ENCODE measurements around the gene UPF3A.

Gene UPF3A

GRCh38 chr13:114264886-114265611 lies 16.4 kb upstream of the UPF3A start:
- Histone ChIP-seq H3K9ac (ENCODE audit: low read length) (no peak overlapping the region), H3K36me3 (ENCODE audit: control insufficient read depth, insufficient read depth, low read length, severe bottlenecking) (peaks cover 92% of the 10 kb centered on the region), H3K4me3 (ENCODE audit: low read length) (no peak overlapping the region), H3K27me3 (replicated peaks; ENCODE audit: control insufficient read depth, insufficient read depth, low read length) (no peaks in the 10 kb centered on the region), H3K9me3 (ENCODE audit: control insufficient read depth, low read length) (no peaks in the 10 kb centered on the region), H3K4me1 (ENCODE audit: control insufficient read depth, insufficient read depth, low read length) (peaks cover 20% of the 10 kb centered on the region)
- peak; percentile 85 for DNase-seq (ENCODE audit: low read depth)

DNA sequence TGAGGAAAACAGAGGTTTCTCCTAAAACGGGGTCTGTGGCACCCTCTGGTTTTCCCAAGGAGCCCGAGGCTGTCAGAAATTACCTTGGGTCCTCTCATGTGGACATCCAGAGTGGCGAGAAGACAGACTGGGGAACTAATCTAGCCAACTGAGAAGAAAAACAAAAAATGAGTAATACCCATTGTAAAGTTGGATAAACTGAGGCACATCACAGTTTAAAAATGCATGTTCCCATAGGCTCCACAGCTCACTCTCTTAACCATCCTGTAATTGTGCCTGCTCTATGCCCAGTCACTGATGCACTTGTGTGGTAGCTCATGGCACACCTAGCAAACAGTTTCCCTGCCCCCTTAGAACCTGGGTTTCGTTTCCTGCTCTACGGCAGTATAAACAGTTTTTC lies 15.2 kb upstream of the UPF3A start:
- Histone ChIP-seq H3K9me3 (ENCODE audit: control insufficient read depth, low read length) (no peaks in the 10 kb centered on the region), H3K4me3 (ENCODE audit: low read length) (no peak overlapping the region), H3K4me1 (ENCODE audit: control insufficient read depth, insufficient read depth, low read length) (peaks cover 13% of the 10 kb centered on the region), H3K27me3 (replicated peaks; ENCODE audit: control insufficient read depth, insufficient read depth, low read length) (no peaks in the 10 kb centered on the region), H3K36me3 (ENCODE audit: control insufficient read depth, insufficient read depth, low read length, severe bottlenecking) (peaks cover 84% of the 10 kb centered on the region), H3K9ac (ENCODE audit: low read length) (no peak overlapping the region)
- DNase-seq (ENCODE audit: low read depth) = no peak

DNA sequence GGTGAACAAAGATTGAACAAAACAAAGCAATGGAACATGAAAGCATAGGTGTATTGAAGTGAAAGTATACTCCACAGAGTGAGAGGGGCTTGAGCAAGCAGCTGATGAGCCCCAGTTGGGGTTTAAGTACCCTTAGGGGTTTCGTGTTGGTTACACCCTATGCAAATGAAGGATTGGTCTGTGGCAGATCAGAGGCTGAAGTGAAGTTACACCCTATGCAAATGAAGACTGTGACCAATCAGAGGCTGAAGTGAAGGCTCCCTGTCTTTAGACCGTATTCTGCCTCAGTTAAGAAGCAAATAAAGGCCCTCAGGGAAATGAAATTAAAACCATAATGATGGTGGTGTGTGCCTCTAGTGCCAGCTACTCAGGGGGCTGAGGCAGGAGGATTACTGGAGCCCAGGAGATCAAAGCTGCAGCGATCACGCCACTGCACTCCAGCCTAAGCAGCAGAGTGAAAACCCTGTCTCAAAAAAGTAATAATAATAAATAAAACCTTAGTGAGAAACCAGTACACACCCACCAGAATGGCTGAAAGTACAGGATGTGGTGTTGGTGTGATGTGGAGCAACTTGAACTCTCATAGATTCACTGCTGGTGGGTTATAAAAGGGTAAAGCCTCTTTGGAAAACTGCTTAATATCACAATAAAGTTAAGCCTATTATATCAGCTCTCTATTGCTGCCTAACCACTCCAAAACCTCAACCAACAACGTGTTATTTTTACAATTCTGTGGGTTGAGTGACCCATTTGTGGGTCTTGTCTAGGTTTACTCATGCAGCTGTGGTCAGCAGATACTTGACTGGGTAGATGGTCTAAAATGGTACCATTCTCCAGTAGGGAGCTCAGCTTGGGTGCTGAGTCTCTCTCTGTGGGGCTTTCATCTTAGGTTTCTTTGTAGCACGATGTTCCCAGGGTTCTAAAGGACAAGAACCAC lies 12.8 kb upstream of the UPF3A start:
- no peaks in the 10 kb centered on the region for H3K27me3 ChIP-seq (replicated peaks; ENCODE audit: control insufficient read depth, insufficient read depth, low read length)
- no peak for DNase-seq (ENCODE audit: low read depth)
- H3K36me3 ChIP-seq (ENCODE audit: control insufficient read depth, insufficient read depth, low read length, severe bottlenecking) = peaks cover 77% of the 10 kb centered on the region
- no peaks in the 10 kb centered on the region for H3K9me3 ChIP-seq (ENCODE audit: control insufficient read depth, low read length)
- peaks cover 11% of the 10 kb centered on the region for H3K4me1 ChIP-seq (ENCODE audit: control insufficient read depth, insufficient read depth, low read length)
- no peak overlapping the region for H3K4me3 ChIP-seq (ENCODE audit: low read length)
- H3K9ac ChIP-seq (ENCODE audit: low read length) = no peak overlapping the region

DNA sequence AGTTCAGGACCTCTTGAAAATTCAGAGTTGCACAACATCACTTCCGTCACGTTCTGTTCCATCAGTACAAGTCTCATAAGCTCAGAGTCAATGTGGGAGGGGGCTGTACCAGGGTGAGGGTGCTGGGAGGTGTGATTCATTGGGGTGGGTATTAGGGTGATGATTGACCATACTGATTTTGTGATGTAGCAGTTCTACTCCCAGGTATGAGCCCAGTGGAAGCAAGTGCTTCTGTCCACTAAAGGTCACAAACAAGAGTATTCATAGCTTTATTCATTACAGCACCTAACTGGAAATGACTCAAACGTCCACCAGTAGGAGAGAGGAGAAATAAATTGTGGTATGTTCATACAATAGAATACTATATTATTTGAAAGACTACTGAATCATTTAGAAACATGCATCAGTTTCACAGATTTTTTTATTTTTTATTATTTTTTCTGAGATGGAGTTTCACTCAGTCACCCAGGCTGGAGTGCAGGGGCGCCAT lies 12.1 kb upstream of the UPF3A start:
- Histone ChIP-seq H3K4me1 (ENCODE audit: control insufficient read depth, insufficient read depth, low read length) (peaks cover 11% of the 10 kb centered on the region), H3K27me3 (replicated peaks; ENCODE audit: control insufficient read depth, insufficient read depth, low read length) (no peaks in the 10 kb centered on the region), H3K9me3 (ENCODE audit: control insufficient read depth, low read length) (no peaks in the 10 kb centered on the region), H3K36me3 (ENCODE audit: control insufficient read depth, insufficient read depth, low read length, severe bottlenecking) (peaks cover 71% of the 10 kb centered on the region), H3K9ac (ENCODE audit: low read length) (no peak overlapping the region), H3K4me3 (ENCODE audit: low read length) (no peak overlapping the region)
- no peak for DNase-seq (ENCODE audit: low read depth)

- Histone ChIP-seq H3K4me3 (ENCODE audit: low read length) (no peak overlapping the region), H3K9me3 (ENCODE audit: control insufficient read depth, low read length) (no peaks in the 10 kb centered on the region), H3K27me3 (replicated peaks; ENCODE audit: control insufficient read depth, insufficient read depth, low read length) (no peaks in the 10 kb centered on the region), H3K9ac (ENCODE audit: low read length) (no peak overlapping the region), H3K36me3 (ENCODE audit: control insufficient read depth, insufficient read depth, low read length, severe bottlenecking) (peaks cover 63% of the 10 kb centered on the region), H3K4me1 (ENCODE audit: control insufficient read depth, insufficient read depth, low read length) (no peaks in the 10 kb centered on the region)
- DNase-seq (ENCODE audit: low read depth) = no peak
These were observed 8.4 kb upstream of the UPF3A start for GRCh38 chr13:114272977-114273376.

DNA sequence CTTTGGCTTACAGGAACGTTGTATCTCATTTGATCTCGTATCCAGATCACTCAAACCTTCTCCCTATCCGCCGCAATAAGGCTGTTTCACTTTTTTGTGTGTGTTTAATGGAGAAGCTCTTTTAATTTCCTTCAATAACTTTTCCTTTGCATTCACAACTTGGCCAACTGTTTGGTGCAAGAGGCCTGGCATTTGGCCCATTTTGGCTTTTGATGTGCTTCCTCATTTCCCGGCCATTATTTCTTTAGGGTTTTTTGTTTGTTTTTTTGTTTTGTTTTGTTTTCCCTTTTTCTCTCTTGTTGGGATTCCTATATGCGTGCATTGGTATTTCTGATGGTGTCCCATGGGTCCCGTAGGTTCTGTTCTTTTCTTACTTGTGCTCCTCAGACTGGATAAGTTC lies 6.1 kb upstream of the UPF3A start:
- Histone ChIP-seq H3K36me3 (ENCODE audit: control insufficient read depth, insufficient read depth, low read length, severe bottlenecking) (peaks cover 41% of the 10 kb centered on the region), H3K27me3 (replicated peaks; ENCODE audit: control insufficient read depth, insufficient read depth, low read length) (no peaks in the 10 kb centered on the region), H3K9ac (ENCODE audit: low read length) (no peak overlapping the region), H3K4me3 (ENCODE audit: low read length) (no peak overlapping the region), H3K9me3 (ENCODE audit: control insufficient read depth, low read length) (no peaks in the 10 kb centered on the region), H3K4me1 (ENCODE audit: control insufficient read depth, insufficient read depth, low read length) (peaks cover 7% of the 10 kb centered on the region)
- no peak for DNase-seq (ENCODE audit: low read depth)

DNA sequence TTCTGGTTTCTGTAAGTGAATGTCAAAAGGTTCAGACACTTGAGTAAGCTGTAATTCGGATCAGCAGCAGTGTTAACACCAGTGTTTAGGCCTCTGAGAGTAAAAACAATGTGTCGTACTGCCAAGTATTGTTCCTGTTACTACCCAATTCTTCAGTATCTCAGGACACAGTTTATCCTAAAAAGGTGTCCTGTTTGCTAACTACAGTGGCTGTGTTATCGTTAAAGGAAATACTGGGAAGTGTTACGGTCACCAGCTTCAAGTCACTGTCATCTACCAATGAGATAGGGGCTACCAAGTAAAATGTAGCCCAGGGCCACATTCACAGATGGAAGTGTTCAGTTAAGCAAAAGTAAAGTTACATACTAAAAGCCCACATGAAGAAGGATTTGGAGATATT lies 2.3 kb upstream of the UPF3A start:
- Histone ChIP-seq H3K27me3 (replicated peaks; ENCODE audit: control insufficient read depth, insufficient read depth, low read length) (no peaks in the 10 kb centered on the region), H3K4me3 (ENCODE audit: low read length) (no peak overlapping the region), H3K9me3 (ENCODE audit: control insufficient read depth, low read length) (no peaks in the 10 kb centered on the region), H3K9ac (ENCODE audit: low read length) (peak overlapping the region; percentile 95), H3K4me1 (ENCODE audit: control insufficient read depth, insufficient read depth, low read length) (peaks cover 13% of the 10 kb centered on the region), H3K36me3 (ENCODE audit: control insufficient read depth, insufficient read depth, low read length, severe bottlenecking) (peaks cover 22% of the 10 kb centered on the region)
- no peak for DNase-seq (ENCODE audit: low read depth)

GRCh38 chr13:114279758-114280355 lies 1.5 kb upstream of the UPF3A start:
- Histone ChIP-seq H3K9me3 (ENCODE audit: control insufficient read depth, low read length) (no peaks in the 10 kb centered on the region), H3K36me3 (ENCODE audit: control insufficient read depth, insufficient read depth, low read length, severe bottlenecking) (peaks cover 23% of the 10 kb centered on the region), H3K9ac (ENCODE audit: low read length) (peak overlapping the region; percentile 95), H3K4me1 (ENCODE audit: control insufficient read depth, insufficient read depth, low read length) (peaks cover 15% of the 10 kb centered on the region), H3K4me3 (ENCODE audit: low read length) (no peak overlapping the region), H3K27me3 (replicated peaks; ENCODE audit: control insufficient read depth, insufficient read depth, low read length) (no peaks in the 10 kb centered on the region)
- no peak for DNase-seq (ENCODE audit: low read depth)

DNA sequence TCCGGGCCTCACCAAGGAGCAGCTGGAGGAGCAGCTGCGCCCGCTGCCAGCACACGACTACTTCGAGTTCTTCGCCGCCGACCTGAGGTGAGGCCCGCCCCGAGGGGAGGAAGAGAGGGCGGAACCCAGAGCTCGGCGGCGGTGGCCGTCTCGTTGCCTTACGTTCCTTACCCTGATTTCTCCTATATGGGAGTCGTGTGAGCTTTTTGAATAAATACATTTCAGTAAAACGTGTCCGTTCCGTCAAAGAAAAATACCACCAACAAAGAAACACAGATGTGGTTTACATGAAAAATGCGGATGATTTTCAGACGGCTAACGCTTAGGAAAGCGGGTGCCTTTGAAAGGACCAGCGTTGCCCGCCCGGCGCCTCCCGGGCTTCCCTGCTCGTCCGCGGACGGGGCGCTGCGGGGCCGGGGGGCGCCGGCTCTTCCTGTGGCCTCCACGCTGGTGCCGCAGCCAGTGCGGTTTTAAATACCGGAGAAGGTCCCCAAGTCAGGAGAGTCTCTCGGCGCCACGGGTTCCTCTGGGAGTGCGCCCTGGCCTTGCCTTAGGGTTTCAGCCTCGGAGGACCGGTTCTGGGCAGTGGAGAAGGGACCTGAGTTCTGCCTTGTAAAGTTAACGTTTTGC lies 755 bp downstream of the UPF3A start:
- Histone ChIP-seq H3K36me3 (ENCODE audit: control insufficient read depth, insufficient read depth, low read length, severe bottlenecking) (peaks cover 27% of the 10 kb centered on the region), H3K27me3 (replicated peaks; ENCODE audit: control insufficient read depth, insufficient read depth, low read length) (no peaks in the 10 kb centered on the region), H3K9ac (ENCODE audit: low read length) (peak overlapping the region; percentile 92), H3K4me3 (ENCODE audit: low read length) (peak overlapping the region; percentile 88), H3K9me3 (ENCODE audit: control insufficient read depth, low read length) (no peaks in the 10 kb centered on the region), H3K4me1 (ENCODE audit: control insufficient read depth, insufficient read depth, low read length) (peaks cover 15% of the 10 kb centered on the region)
- DNase-seq (ENCODE audit: low read depth) = peak; percentile 86

GRCh38 chr13:114283576-114283975 lies 2.2 kb downstream of the UPF3A start:
- Histone ChIP-seq H3K27me3 (replicated peaks; ENCODE audit: control insufficient read depth, insufficient read depth, low read length) (no peaks in the 10 kb centered on the region), H3K9me3 (ENCODE audit: control insufficient read depth, low read length) (no peaks in the 10 kb centered on the region), H3K4me1 (ENCODE audit: control insufficient read depth, insufficient read depth, low read length) (peaks cover 15% of the 10 kb centered on the region), H3K4me3 (ENCODE audit: low read length) (no peak overlapping the region), H3K9ac (ENCODE audit: low read length) (no peak overlapping the region), H3K36me3 (ENCODE audit: control insufficient read depth, insufficient read depth, low read length, severe bottlenecking) (peaks cover 41% of the 10 kb centered on the region)
- no peak for DNase-seq (ENCODE audit: low read depth)

- Histone ChIP-seq H3K4me1 (ENCODE audit: control insufficient read depth, insufficient read depth, low read length) (peaks cover 14% of the 10 kb centered on the region), H3K4me3 (ENCODE audit: low read length) (no peak overlapping the region), H3K9me3 (ENCODE audit: control insufficient read depth, low read length) (no peaks in the 10 kb centered on the region), H3K27me3 (replicated peaks; ENCODE audit: control insufficient read depth, insufficient read depth, low read length) (no peaks in the 10 kb centered on the region), H3K36me3 (ENCODE audit: control insufficient read depth, insufficient read depth, low read length, severe bottlenecking) (peaks cover 45% of the 10 kb centered on the region), H3K9ac (ENCODE audit: low read length) (no peak overlapping the region)
- no peak for DNase-seq (ENCODE audit: low read depth)
These were observed 3.3 kb downstream of the UPF3A start for GRCh38 chr13:114284680-114285079.

Data from adipocyte (in vitro differentiated cells).